HAP-1 (cell line): ENCODE data around the gene HNRNPL.
A peak's percentile ranks its signal among the peaks of the same experiment; 100 is the strongest.
"Not testable (repeated sequence)": the region's sequence is repeated elsewhere in the genome, so short reads cannot be mapped to it uniquely, and the experiment has no call there.

Experiments
- DNase-seq, 2 experiments: peaks; one replicate each; pipeline ENCODE4 v3.0.0-alpha.2; 2016 to 2020; ENCODE audit warnings: low spot score in 2 of 2
- H3K27me3 ChIP-seq: fragments of 250-450 bp; sonication (Bioruptor Pico); 2 replicates; pipeline ENCODE4 v1.5.1; 2020; ENCODE audit warnings: low read depth, mild to moderate bottlenecking, moderate library complexity
- H3K36me3 ChIP-seq: fragments of 250-450 bp; sonication (Bioruptor Pico); replicated peaks from 2 replicates; pipeline ENCODE4 v1.5.1; 2020; ENCODE audit warnings: mild to moderate bottlenecking
- H3K4me1 ChIP-seq: fragments of 250-450 bp; sonication (Bioruptor Pico); 2 replicates; pipeline ENCODE4 v1.5.1; 2020; ENCODE audit warnings: mild to moderate bottlenecking
- H3K4me3 ChIP-seq: fragments of 250-450 bp; sonication (Bioruptor Pico); 2 replicates; pipeline ENCODE4 v1.5.1; 2020; ENCODE audit warnings: mild to moderate bottlenecking, moderate library complexity
- H3K9me3 ChIP-seq: fragments of 250-450 bp; sonication (Bioruptor Pico); 2 replicates; pipeline ENCODE4 v1.5.1; 2020; ENCODE audit warnings: mild to moderate bottlenecking, moderate library complexity
- in situ Hi-C: fragments of 300-500 bp; cut with MboI; formaldehyde crosslinking; loops from 3 replicates; pipeline ENCODE4 v1.14.3; 2020; ENCODE audit warnings: low sequenced_read_pairs, inconsistent platforms, mixed read lengths

HNRNPL gene

GRCh38 chr19:38836983-38837626 lies 12.7 kb downstream of the HNRNPL start:
- Histone ChIP-seq H3K4me3 (no peak overlapping the region), H3K27me3 (no peaks in the 10 kb centered on the region), H3K4me1 (peaks cover 4% of the 10 kb centered on the region), H3K9me3 (no peaks in the 10 kb centered on the region), H3K36me3 (peaks cover 63% of the 10 kb centered on the region)
- in situ Hi-C loops: no loop called here
- DNase-seq: no peak

- Histone ChIP-seq H3K36me3 (peaks cover 57% of the 10 kb centered on the region), H3K9me3 (no peaks in the 10 kb centered on the region), H3K4me3 (no peak overlapping the region), H3K27me3 (no peaks in the 10 kb centered on the region), H3K4me1 (peaks cover 5% of the 10 kb centered on the region)
- no peak for DNase-seq
- in situ Hi-C loops: no loop called here
These were observed 13.4 kb downstream of the HNRNPL start for GRCh38 chr19:38836159-38836982.

GRCh38 chr19:38834590-38834989 lies 15.2 kb downstream of the HNRNPL start:
- in situ Hi-C loops: no loop called here
- Histone ChIP-seq H3K36me3 (peaks cover 46% of the 10 kb centered on the region), H3K4me3 (no peak overlapping the region), H3K9me3 (no peaks in the 10 kb centered on the region), H3K27me3 (no peaks in the 10 kb centered on the region), H3K4me1 (peaks cover 11% of the 10 kb centered on the region)
- DNase-seq: no peak

- no peak for DNase-seq
- H3K36me3 ChIP-seq: peaks cover 41% of the 10 kb centered on the region
These were observed 15.7 kb downstream of the HNRNPL start for GRCh38 chr19:38834104-38834490.

GRCh38 chr19:38833092-38833425 lies 16.7 kb downstream of the HNRNPL start:
- Histone ChIP-seq H3K36me3 (peaks cover 34% of the 10 kb centered on the region), H3K27me3 (no peaks in the 10 kb centered on the region), H3K4me3 (no peak overlapping the region), H3K4me1 (peaks cover 11% of the 10 kb centered on the region), H3K9me3 (no peaks in the 10 kb centered on the region)
- in situ Hi-C loops: no loop called here
- no peak for DNase-seq

More at GRCh38 chr19:38834104-38834490, 15.7 kb downstream of the HNRNPL start:
- Histone ChIP-seq H3K27me3 (no peaks in the 10 kb centered on the region), H3K4me1 (peaks cover 11% of the 10 kb centered on the region), H3K4me3 (no peak overlapping the region), H3K9me3 (no peaks in the 10 kb centered on the region)
- in situ Hi-C loops: no loop called here

GRCh38 chr19:38831142-38831605 lies 18.6 kb downstream of the HNRNPL start:
- Histone ChIP-seq H3K9me3 (no peaks in the 10 kb centered on the region), H3K36me3 (peaks cover 21% of the 10 kb centered on the region), H3K27me3 (no peaks in the 10 kb centered on the region), H3K4me1 (peaks cover 8% of the 10 kb centered on the region), H3K4me3 (peak overlapping the region; percentile 66)
- peak in 1 of 2 experiments; percentile 59 for DNase-seq
- in situ Hi-C loops: no loop called here

- in situ Hi-C loops: no loop called here
These were observed 19.6 kb downstream of the HNRNPL start for GRCh38 chr19:38830039-38830733.

GRCh38 chr19:38829203-38829602 lies 20.6 kb downstream of the HNRNPL start:
- H3K9me3 ChIP-seq, H3K4me3 ChIP-seq, DNase-seq, H3K27me3 ChIP-seq, H3K4me1 ChIP-seq, in situ Hi-C loops: not testable (repeated sequence)
- peaks cover 11% of the 10 kb centered on the region for H3K36me3 ChIP-seq

More at GRCh38 chr19:38830039-38830733, 19.6 kb downstream of the HNRNPL start:
- Histone ChIP-seq H3K4me3 (no peak overlapping the region), H3K27me3 (no peaks in the 10 kb centered on the region), H3K4me1 (peaks cover 8% of the 10 kb centered on the region), H3K36me3 (peaks cover 11% of the 10 kb centered on the region), H3K9me3 (no peaks in the 10 kb centered on the region)
- no peak for DNase-seq

GRCh38 chr19:38826856-38827551 lies 22.8 kb downstream of the HNRNPL start:
- H3K4me1 ChIP-seq: peaks cover 6% of the 10 kb centered on the region
- no peak overlapping the region for H3K4me3 ChIP-seq
- no peak for DNase-seq
- peaks cover 19% of the 10 kb centered on the region for H3K36me3 ChIP-seq
- H3K27me3 ChIP-seq: no peaks in the 10 kb centered on the region
- H3K9me3 ChIP-seq: no peaks in the 10 kb centered on the region
- in situ Hi-C loops: no loop called here

GRCh38 chr19:38825936-38826335 lies 23.9 kb downstream of the HNRNPL start:
- not testable (repeated sequence) for H3K27me3 ChIP-seq

GRCh38 chr19:38821230-38821825 lies 28.5 kb downstream of the HNRNPL start:
- H3K4me1 ChIP-seq, H3K27me3 ChIP-seq, H3K4me3 ChIP-seq, H3K36me3 ChIP-seq, in situ Hi-C loops, DNase-seq, H3K9me3 ChIP-seq: not testable (repeated sequence)

More at GRCh38 chr19:38825936-38826335, 23.9 kb downstream of the HNRNPL start:
- H3K4me1 ChIP-seq, H3K4me3 ChIP-seq, in situ Hi-C loops, H3K9me3 ChIP-seq, DNase-seq: not testable (repeated sequence)
- H3K36me3 ChIP-seq: peaks cover 19% of the 10 kb centered on the region

- H3K4me1 ChIP-seq: no peaks in the 10 kb centered on the region
- in situ Hi-C loops: no loop called here
- DNase-seq: no peak
- no peaks in the 10 kb centered on the region for H3K9me3 ChIP-seq
- H3K27me3 ChIP-seq: no peaks in the 10 kb centered on the region
- no peak overlapping the region for H3K4me3 ChIP-seq
- H3K36me3 ChIP-seq: peaks cover 15% of the 10 kb centered on the region
These were observed 30.4 kb downstream of the HNRNPL start for GRCh38 chr19:38819231-38819920.

- no peaks in the 10 kb centered on the region for H3K4me1 ChIP-seq
- no peak for DNase-seq
- H3K4me3 ChIP-seq: no peak overlapping the region
- H3K27me3 ChIP-seq: no peaks in the 10 kb centered on the region
- in situ Hi-C loops: no loop called here
- peaks cover 7% of the 10 kb centered on the region for H3K36me3 ChIP-seq
- no peaks in the 10 kb centered on the region for H3K9me3 ChIP-seq
These were observed 32.7 kb downstream of the HNRNPL start for GRCh38 chr19:38817081-38817480.
